Cardiac fibroblast (primary cell): ENCODE data around the gene EREG.

Experiments
- DNase-seq, 2 donors: peaks; one replicate each; pipeline versions ENCODE4 v3.0.0 to v3.0.0-alpha.2; 2010; ENCODE audit warnings: low read depth in 2 of 2
- H3K4me3 ChIP-seq, 2 donors: replicated peaks in 1 of 2; 1 replicate in 1 of 2; 2 replicates in 1 of 2; pipeline ENCODE4 v1.5.1; 2011; ENCODE audit warnings: low read depth in 2 of 2, low read length in 2 of 2, mild to moderate bottlenecking in 2 of 2, moderate library complexity in 1 of 2
- TF ChIP-seq, protein P1 (sequence below): IDR thresholded peaks from one replicate; pipeline ENCODE4 v1.5.1; 2011; ENCODE audit warnings: low read depth, mild to moderate bottlenecking, low read length, inconsistent platforms

Gene EREG

DNA sequence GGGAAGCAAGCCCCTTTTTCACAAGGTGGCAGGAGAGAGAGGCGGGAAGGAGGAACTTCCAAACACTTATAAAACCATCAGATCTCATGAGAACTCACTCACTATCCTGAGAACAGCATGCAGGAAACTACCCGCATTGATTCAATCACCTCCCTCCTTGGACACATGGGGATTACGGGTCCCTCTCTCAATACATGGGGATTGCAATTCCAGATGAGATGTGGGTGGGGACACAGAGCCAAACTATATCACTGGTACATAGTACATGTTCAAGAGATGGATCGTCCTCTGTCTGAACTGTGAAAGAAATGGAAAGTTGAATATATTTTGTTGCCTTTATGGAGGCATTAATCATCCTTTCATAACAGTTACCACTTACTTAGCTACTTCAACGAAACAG, 12.8 kb downstream of the EREG start:
- TF ChIP-seq, protein P1, sequence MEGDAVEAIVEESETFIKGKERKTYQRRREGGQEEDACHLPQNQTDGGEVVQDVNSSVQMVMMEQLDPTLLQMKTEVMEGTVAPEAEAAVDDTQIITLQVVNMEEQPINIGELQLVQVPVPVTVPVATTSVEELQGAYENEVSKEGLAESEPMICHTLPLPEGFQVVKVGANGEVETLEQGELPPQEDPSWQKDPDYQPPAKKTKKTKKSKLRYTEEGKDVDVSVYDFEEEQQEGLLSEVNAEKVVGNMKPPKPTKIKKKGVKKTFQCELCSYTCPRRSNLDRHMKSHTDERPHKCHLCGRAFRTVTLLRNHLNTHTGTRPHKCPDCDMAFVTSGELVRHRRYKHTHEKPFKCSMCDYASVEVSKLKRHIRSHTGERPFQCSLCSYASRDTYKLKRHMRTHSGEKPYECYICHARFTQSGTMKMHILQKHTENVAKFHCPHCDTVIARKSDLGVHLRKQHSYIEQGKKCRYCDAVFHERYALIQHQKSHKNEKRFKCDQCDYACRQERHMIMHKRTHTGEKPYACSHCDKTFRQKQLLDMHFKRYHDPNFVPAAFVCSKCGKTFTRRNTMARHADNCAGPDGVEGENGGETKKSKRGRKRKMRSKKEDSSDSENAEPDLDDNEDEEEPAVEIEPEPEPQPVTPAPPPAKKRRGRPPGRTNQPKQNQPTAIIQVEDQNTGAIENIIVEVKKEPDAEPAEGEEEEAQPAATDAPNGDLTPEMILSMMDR: no peak
- DNase-seq: no peak
- no peak overlapping the region for H3K4me3 ChIP-seq

DNA sequence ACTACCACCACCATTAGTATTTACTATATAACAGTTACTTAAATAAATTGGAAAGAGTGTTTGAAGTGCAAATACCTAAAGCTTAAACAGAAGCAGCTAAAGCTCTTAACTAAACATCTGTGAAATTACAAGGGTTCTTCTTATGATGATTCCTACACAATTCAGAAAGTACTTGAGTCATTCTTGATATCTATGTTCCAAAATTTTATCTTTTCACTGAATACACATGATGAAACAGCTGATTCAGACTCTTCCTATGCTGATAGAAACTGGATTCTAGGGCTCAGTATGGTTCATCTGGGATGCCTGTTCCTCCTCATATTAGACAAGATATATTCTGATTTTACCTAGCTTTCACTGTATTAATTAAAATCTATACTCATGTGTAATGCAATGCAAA, 13.6 kb downstream of the EREG start:
- DNase-seq: peak; percentile 44 to 62
- TF ChIP-seq, protein P1: no peak
- H3K4me3 ChIP-seq: no peak overlapping the region

DNA sequence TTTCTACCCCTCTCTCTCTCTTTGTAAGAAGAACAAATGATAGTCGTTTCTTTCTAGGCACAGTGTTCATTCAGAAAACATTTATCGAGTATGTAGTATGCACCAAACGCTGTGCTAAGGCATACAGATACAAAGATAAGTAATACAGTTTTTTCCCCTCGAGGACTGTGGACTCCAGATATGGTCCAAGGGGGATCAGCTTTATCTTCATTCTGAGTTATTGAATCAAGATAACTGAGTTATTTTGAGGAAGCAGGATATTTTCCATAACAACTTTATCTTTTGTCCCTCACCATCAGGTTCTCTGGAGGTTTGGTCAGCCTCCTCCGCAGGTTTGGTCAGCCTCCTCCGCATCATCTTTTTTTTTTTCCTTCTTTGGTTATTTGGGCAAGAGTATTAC, 15.0 kb downstream of the EREG start:
- TF ChIP-seq, protein P1: no peak
- no peak overlapping the region for H3K4me3 ChIP-seq
- no peak for DNase-seq

DNA sequence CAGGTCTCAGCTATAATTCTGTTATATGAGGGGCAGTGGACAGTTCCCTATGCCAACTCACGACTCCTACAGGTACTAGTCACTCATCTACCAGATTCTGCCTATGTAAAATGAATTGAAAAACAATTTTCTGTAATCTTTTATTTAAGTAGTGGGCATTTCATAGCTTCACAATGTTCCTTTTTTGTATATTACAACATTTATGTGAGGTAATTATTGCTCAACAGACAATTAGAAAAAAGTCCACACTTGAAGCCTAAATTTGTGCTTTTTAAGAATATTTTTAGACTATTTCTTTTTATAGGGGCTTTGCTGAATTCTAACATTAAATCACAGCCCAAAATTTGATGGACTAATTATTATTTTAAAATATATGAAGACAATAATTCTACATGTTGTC, 20.4 kb downstream of the EREG start:
- DNase-seq: no peak
- TF ChIP-seq, protein P1: no peak
- H3K4me3 ChIP-seq: no peak overlapping the region

DNA sequence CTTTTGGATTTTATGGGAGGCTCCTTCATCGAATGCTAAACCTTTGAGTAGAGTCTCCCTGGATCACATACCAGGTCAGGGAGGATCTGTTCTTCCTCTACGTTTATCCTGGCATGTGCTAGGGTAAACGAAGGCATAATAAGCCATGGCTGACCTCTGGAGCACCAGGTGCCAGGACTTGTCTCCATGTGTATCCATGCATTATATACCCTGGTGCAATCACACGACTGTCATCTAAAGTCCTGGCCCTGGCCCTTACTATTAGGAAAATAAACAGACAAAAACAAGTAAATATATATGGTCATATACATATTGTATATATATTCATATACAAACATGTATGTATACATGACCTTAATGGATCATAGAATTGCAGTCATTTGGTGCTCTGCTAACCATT, 21.2 kb downstream of the EREG start:
- TF ChIP-seq, protein P1: no peak
- no peak for DNase-seq
- no peak overlapping the region for H3K4me3 ChIP-seq

DNA sequence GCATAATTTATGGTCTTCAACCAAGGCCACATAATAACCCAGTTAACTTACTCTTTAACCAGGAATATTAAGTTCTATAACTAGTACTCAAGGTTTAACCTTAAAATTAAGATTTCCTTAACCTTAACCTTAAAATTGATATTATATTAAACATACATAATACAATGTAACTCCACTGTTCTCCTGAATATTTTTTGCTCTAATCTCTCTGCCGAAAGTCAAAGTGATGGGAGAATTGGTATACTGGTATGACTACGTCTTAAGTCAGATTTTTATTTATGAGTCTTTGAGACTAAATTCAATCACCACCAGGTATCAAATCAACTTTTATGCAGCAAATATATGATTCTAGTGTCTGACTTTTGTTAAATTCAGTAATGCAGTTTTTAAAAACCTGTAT, 22.8 kb downstream of the EREG start:
- no peak overlapping the region for H3K4me3 ChIP-seq
- DNase-seq: no peak
- TF ChIP-seq, protein P1: no peak

DNA sequence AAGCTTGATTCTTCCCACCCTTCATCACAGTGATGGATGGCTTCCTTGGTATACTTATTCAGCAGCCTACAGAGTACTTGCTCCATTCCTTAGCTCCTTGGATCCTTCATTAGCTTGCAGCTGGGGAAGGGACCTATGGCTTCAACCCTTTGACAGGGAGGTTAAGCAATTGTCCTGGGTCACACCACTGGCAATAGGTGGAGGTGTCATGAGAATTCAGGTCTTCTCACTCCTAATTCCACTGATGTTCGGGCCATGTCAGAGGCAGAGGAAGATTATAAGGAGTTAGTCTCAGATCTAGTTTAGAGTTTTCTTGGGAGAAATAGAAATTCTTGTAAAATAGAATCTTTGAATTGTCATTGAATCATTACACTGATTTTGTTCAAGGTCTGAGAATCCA, 24.5 kb downstream of the EREG start:
- DNase-seq: no peak

More for the DNA sequence above, 24.5 kb downstream of the EREG start:
- TF ChIP-seq, protein P1: no peak
- H3K4me3 ChIP-seq: no peak overlapping the region
